HG03045 (cell line): Measurements from ENCODE around the gene STARD8.
"Not testable (repeated sequence)": the region's sequence is repeated elsewhere in the genome, so short reads cannot be mapped to it uniquely, and the experiment has no call there.

Source experiments
- ATAC-seq: cut with Tn5 transposase; IDR thresholded peaks from one replicate; pipeline ENCODE4 v1.9.1; 2021; ENCODE audit warnings: mild to moderate bottlenecking, moderate library complexity; ENCODE audit not compliant: unreplicated experiment

Gene STARD8

DNA sequence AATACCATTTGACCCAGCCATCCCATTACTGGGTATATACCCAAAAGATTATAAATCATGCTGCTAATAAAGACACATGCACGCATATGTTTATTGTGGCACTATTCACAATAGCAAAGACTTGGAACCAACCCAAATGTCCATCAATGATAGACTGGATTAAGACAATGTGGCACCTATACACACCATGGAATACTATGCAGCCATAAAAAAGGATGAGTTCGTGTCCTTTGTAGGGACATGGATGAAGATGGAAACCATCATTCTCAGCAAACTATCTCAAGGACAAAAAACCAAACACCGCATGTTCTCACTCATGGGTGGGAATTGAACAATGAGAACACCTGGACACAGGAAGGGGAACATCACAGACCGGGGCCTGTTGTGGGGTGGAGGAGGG, 9.0 kb downstream of the STARD8 start:
- not testable (repeated sequence) for ATAC-seq

DNA sequence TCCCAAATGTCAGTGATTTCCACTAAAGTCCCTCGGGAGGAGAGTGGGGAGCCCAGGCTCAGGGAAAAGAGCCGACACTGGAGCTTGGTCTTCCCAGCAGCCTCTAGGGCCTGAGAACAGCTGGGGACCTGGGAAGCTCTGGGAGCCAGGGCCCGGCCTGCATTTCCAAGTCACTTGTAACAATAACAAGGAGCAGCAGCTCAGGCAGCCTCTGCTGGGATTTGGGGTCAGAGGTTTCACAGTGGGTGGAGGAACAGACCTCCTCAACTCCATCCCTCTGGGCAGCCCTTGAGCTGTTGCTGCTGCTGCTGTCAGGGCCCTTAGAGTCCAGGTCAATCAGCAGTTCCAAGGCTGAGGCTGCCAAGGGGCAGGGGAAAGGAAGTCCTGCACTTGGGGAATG, 11.1 kb downstream of the STARD8 start:
- ATAC-seq, result no peak

GRCh38 chrX:68659385-68659784, 11.9 kb downstream of the STARD8 start:
- no peak for ATAC-seq

- ATAC-seq, result no peak
Observed at GRCh38 chrX:68659786-68660185, 12.3 kb downstream of the STARD8 start.

DNA sequence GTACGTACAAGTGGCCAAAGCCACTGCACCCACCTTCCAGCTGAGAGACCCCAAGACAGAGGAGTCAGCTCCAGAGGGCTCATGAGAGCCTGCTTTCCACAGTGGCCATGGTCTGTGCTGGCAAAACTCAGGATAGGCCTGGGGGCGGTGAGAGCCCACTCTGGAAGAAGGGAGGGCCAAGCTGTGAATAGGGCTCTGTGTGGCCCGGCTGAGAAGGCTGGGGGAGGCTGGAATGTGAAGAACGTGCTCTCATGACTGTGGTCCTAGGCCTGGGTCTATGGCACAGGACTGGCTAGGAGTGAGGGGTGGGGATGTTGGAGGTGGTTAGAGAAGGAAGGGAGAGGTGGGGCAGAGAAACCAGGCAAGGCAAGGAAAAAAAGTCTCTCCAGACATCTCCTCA, 13.3 kb downstream of the STARD8 start:
- ATAC-seq, result no peak

GRCh38 chrX:68665502-68665901, 18.0 kb downstream of the STARD8 start:
- no peak for ATAC-seq

DNA sequence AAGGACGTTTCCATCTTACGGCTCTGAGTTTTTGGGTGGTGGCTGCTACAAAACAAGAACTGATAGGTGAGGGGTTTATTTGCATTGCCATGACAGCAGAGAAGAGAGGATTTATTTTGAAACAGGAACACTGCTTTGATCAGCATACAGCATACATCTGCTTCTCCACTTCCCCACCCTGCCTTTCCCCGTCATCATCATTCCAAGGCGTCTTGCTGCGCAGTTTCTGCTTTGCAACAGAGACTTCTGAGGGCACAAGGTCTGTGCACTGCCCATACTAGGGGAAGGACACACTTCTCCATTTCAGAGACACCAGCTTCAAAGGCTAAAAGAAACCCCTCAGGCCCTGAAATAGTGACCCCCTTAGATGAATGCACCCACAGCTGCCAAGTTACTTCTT, 19.1 kb downstream of the STARD8 start:
- ATAC-seq, result no peak

DNA sequence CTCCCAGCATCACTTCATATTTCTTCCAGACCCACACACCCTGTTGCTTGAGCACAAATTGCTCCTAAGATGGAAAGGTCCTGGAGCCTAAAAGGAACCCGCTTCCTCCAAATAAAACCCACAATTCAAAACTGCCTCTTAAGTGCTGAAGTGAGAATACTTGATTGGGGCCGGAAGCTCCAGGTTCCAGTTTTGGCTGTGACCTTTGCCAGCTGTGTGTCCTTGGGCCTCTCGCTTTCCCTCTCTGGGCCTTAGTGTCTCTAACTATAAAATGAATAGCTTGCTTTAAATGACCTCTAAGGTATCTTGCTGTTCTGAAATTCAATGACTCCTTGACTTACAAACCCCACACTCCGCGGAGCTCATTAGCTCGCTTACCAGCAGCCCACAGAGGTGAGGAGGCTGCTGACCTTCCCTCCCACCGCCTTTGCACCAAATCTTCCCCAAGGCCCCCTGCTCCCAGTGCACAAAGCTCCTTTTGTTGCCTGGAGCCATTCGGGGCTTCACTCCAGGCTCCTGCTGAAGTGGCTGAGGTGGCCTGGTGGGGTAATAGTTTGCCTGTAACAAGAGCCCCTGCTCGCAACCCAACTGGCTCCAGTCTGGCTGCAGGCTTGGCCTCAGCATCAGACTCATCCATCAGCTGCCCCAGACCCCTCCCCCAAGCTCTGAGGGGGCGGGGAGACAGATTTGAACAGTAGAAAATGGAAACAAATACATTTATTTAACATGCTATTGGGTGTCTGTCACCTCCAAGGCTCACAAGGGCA, 21.8 kb downstream of the STARD8 start:
- ATAC-seq, result no peak

GRCh38 chrX:68669871-68670270, 22.4 kb downstream of the STARD8 start:
- no peak for ATAC-seq

- no peak for ATAC-seq
Observed at GRCh38 chrX:68671221-68671620, 23.8 kb downstream of the STARD8 start.

DNA sequence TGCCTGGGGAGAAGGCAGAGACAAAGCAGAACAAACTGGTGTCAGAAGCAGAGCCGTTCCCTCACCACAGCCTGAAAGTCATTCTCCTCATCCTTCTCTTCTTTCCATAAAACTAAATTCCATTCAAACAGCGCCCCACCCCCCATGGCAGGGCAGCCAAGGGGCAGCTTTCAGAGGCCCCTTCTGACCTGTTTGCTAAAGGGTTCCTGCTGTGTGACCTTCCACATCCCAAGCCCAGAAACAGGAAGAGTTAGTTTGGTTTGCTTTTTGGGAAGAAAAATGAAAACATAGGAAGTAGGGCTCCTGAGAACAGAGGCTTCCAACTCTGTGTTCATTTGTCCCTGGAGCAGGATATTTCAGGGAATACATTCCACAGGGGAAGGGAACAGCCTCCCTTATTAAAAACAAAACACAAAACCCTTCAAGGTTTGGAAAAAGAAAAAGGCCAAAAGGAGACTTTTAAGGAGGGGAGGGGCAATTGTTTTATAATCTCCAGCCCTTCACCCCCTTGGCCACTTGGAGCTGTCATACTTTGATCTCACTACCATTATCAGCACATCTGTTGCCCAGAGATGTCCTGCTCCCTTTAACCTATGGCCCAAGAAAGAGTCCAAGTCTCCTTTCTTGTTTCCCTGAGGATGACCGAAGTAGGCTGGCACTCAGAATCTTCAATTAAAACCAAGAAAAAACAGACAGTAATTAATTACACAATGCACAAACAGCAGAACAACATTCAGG, 25.3 kb downstream of the STARD8 start:
- no peak for ATAC-seq

- no peak for ATAC-seq
Observed at GRCh38 chrX:68675571-68675970, 28.1 kb downstream of the STARD8 start.

- ATAC-seq, result no peak
Observed at GRCh38 chrX:68676335-68676734, 28.9 kb downstream of the STARD8 start.

DNA sequence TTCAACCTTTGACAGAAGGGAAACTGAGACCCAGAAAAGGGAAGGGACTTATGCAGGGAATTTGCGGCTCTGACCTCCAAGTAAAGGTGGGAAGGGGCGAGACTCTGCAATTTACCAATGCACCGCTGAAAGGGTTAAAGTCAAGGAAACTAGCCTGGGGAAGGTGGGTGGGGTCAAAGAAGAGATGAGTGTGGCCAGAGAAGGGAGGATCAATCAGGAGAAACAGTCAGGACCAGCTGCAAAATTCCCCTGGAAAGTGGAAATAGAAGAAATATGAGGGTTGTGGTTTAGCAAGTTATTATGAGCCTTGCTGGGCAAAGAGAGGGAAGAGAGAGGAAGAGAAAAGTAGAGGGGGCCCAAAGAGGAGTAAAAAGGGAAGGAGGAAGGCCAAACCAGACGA, 30.5 kb downstream of the STARD8 start:
- no peak for ATAC-seq

- ATAC-seq, result no peak
Observed at GRCh38 chrX:68681443-68681941, 34.0 kb downstream of the STARD8 start.

- no peak for ATAC-seq
Observed at GRCh38 chrX:68682790-68683189, 35.3 kb downstream of the STARD8 start.

- no peak for ATAC-seq
Observed at GRCh38 chrX:68683580-68683979, 36.1 kb downstream of the STARD8 start.

- no peak for ATAC-seq
Observed at GRCh38 chrX:68684291-68684918, 36.9 kb downstream of the STARD8 start.

GRCh38 chrX:68684919-68685304, 37.4 kb downstream of the STARD8 start:
- no peak for ATAC-seq

- no peak for ATAC-seq
Observed at GRCh38 chrX:68685685-68686084, 38.2 kb downstream of the STARD8 start.

- ATAC-seq, result no peak
Observed at GRCh38 chrX:68686097-68686977, 38.9 kb downstream of the STARD8 start.
